Right lobe of liver (tissue), 6 donors: ENCODE results near the gene DGKI. TPM values are rescaled to one million over a fixed set of nuclear protein-coding genes. Genes with fewer than 3 reads are reported as not detected.
A peak's percentile ranks its signal among the peaks of the same experiment; 100 is the strongest.

Experiments
- ATAC-seq, 4 donors: fragments of 200-7000 bp; cut with Tn5 transposase; one replicate each; pipeline ENCODE4 v1.9.1; 2020; ENCODE audit warnings: mild to moderate bottlenecking in 4 of 4, moderate library complexity in 4 of 4
- DNase-seq, 3 donors: peaks; one replicate each; pipeline ENCODE4 v3.0.0-alpha.2; 2020
- H3K27ac ChIP-seq, 3 donors: fragments of 200-600 bp; one replicate each; pipeline ENCODE4 v1.8.0; 2022
- H3K27me3 ChIP-seq, 2 donors: fragments of 200-600 bp; one replicate each; pipeline ENCODE4 v1.8.0; 2022
- H3K36me3 ChIP-seq, 4 donors: fragments of 200-600 bp; sonication (generic) in 1 of 4; one replicate each; pipeline versions ENCODE4 v1.5.1 to v1.8.0; 2017 to 2022; ENCODE audit warnings: control low read depth in 1 of 4
- H3K4me1 ChIP-seq, 4 donors: fragments of 200-600 bp; sonication (generic) in 1 of 4; one replicate each; pipeline versions ENCODE4 v1.5.1 to v1.8.0; 2017 to 2022; ENCODE audit warnings: control low read depth in 1 of 4
- H3K4me3 ChIP-seq, 3 donors: fragments of 200-600 bp; one replicate each; pipeline ENCODE4 v1.8.0; 2022
- H3K9me3 ChIP-seq, 4 donors: fragments of 200-600 bp; sonication (generic) in 1 of 4; one replicate each; pipeline versions ENCODE4 v1.5.1 to v1.8.0; 2017 to 2022; ENCODE audit warnings: control low read depth in 1 of 4
- CTCF ChIP-seq, 4 donors: fragments of 200-600 bp in 3 of 4; fragments of 450-650 bp in 1 of 4; IDR thresholded peaks; one replicate each; pipeline versions ENCODE4 v1.5.1 to v1.8.0; 2016 to 2022; ENCODE audit warnings: antibody characterized with exemption in 4 of 4, mild to moderate bottlenecking in 2 of 4
- POLR2A ChIP-seq: fragments of 450-650 bp; IDR thresholded peaks from one replicate; pipeline ENCODE4 v1.6.1; 2017; ENCODE audit warnings: antibody characterized with exemption, mild to moderate bottlenecking
- WGBS: methylation state at CpG from one replicate; pipeline ENCODE4 v1.1.6; 2018; ENCODE audit warnings: low coverage, low lambda C conversion rate; ENCODE audit not compliant: insufficient coverage; ENCODE audit errors: missing lambda C conversion rate; 5-methylcytosine and 5-hydroxymethylcytosine counted together
- intact Hi-C, 2 donors: fragments of 100-400 bp; cut with DNase I; formaldehyde crosslinking; loops; one replicate each; pipeline versions ENCODE4 v1.11.2 to v1.14.1; 2022
- total RNA-seq, 6 experiments: library from RNA; depleted of rRNA in 2 of 6; stranded (reverse); fragments of >200 nt in 2 of 6; fragmentation: NEBNext Ultra II Directional in 3 of 6; extraction: Animal tissue kit (Norgen Biotek cat#: 25700) in 3 of 6; gene quantifications; one replicate each; pipeline versions ENCODE4 v1.1.0 to v1.2.4, GENCODE V29; 2016 to 2023
- donor health status: DM: no; HTN: yes; CAD: no.
- donor health status: DM: no; HTN: no; CAD: no.
- donor health status: DM: no; HTN: no; CAD: no.
- donor health status: DM: no; HTN: yes; CAD: no.
- donor health status: DM: no; HTN: yes; CAD: no.

DGKI gene
- total RNA-seq, 6 experiments from 2014 or later = 0.05 to 0.35 (median 0.06) TPM; not detected in 1

GRCh38 chr7:137626469-137627067 lies 220.2 kb downstream of the DGKI start:
- ATAC-seq = peak; percentile 71 to 79 (median 76)
- no peaks in the 10 kb centered on the region for H3K4me1 ChIP-seq
- H3K27me3 ChIP-seq = peaks cover 0 to 4% of the 10 kb centered on the region in 2 donors
- intact Hi-C loops = no loop called here
- no peaks in the 10 kb centered on the region for H3K9me3 ChIP-seq
- H3K36me3 ChIP-seq = no peaks in the 10 kb centered on the region
- WGBS = 17% methylated on average over 6 of the region's 8 CpGs
- H3K27ac ChIP-seq = no peak overlapping the region
- TF ChIP-seq POLR2A (no peak), CTCF (IDR thresholded peaks at IDR 0.05) (peak; percentile 38 to 79 (median 71))
- no peak overlapping the region for H3K4me3 ChIP-seq
- peak in 1 of 3 donors; percentile 35 for DNase-seq

GRCh38 chr7:137625197-137625596 lies 221.6 kb downstream of the DGKI start:
- ATAC-seq (no peak), DNase-seq (no peak)
- Histone ChIP-seq H3K9me3 (no peaks in the 10 kb centered on the region), H3K27me3 (peaks cover 0 to 4% of the 10 kb centered on the region in 2 donors), H3K27ac (no peak overlapping the region), H3K4me1 (no peaks in the 10 kb centered on the region), H3K4me3 (no peak overlapping the region), H3K36me3 (no peaks in the 10 kb centered on the region)
- intact Hi-C loops = no loop called here
- 55% methylated on average over 5 of the region's 7 CpGs for WGBS
- TF ChIP-seq CTCF (IDR thresholded peaks at IDR 0.05) (no peak), POLR2A (no peak)

- WGBS = 44% methylated on average over 1 of the region's 1 CpG
- TF ChIP-seq CTCF (IDR thresholded peaks at IDR 0.05) (no peak), POLR2A (no peak)
- no peaks in the 10 kb centered on the region for H3K4me1 ChIP-seq
- no peak overlapping the region for H3K27ac ChIP-seq
- no peaks in the 10 kb centered on the region for H3K27me3 ChIP-seq
- H3K4me3 ChIP-seq = no peak overlapping the region
- intact Hi-C loops = no loop called here
- ATAC-seq (no peak), DNase-seq (no peak)
- no peaks in the 10 kb centered on the region for H3K9me3 ChIP-seq
- no peaks in the 10 kb centered on the region for H3K36me3 ChIP-seq
Measured at GRCh38 chr7:137619181-137619580, 227.6 kb downstream of the DGKI start.

- WGBS = 76% methylated on average over 1 of the region's 1 CpG
Measured at GRCh38 chr7:137618748-137619147, 228.0 kb downstream of the DGKI start.

More at GRCh38 chr7:137618748-137619147, 228.0 kb downstream of the DGKI start:
- no peak overlapping the region for H3K27ac ChIP-seq
- no peak overlapping the region for H3K4me3 ChIP-seq
- TF ChIP-seq CTCF (IDR thresholded peaks at IDR 0.05) = no peak
- TF ChIP-seq POLR2A = no peak
- H3K9me3 ChIP-seq = no peaks in the 10 kb centered on the region
- intact Hi-C loops = no loop called here
- H3K4me1 ChIP-seq = no peaks in the 10 kb centered on the region
- no peaks in the 10 kb centered on the region for H3K27me3 ChIP-seq
- ATAC-seq (no peak), DNase-seq (no peak)
- H3K36me3 ChIP-seq = no peaks in the 10 kb centered on the region
